ENCODE results near the gene EDARADD. TPM values are rescaled to one million over a fixed set of nuclear protein-coding genes. Genes with fewer than 3 reads are reported as not detected.
"Not testable (repeated sequence)": the region's sequence is repeated elsewhere in the genome, so short reads cannot be mapped to it uniquely, and the experiment has no call there.

EDARADD gene
- total RNA-seq, 1 experiment from 2014 or later, result 0.65 TPM

- Mint-ChIP-seq H3K4me1 (ENCODE audit: insufficient read depth, unreplicated experiment) (peaks cover 5% of the 10 kb centered on the region), H3K27me3 (ENCODE audit: insufficient read depth, unreplicated experiment) (no peaks in the 10 kb centered on the region), H3K4me3 (ENCODE audit: unreplicated experiment) (no peak overlapping the region), H3K9me3 (ENCODE audit: unreplicated experiment) (no peaks in the 10 kb centered on the region), H3K27ac (ENCODE audit: low read depth, unreplicated experiment) (no peak overlapping the region), H3K36me3 (ENCODE audit: insufficient read depth, unreplicated experiment) (no peaks in the 10 kb centered on the region)
- ChIA-PET POLR2A (no interaction called here), CTCF (interaction anchor here (0.7 to 1.1 kb wide), 2 partner anchors 9 to 681 kb away, joined by 3 to 4 read pairs; no protein-coding TSS in a partner anchor)
- no peak for DNase-seq (ENCODE audit: unreplicated experiment)
- intact Hi-C loops (cut with micrococcal nuclease), result no loop called here
- BruUV-seq (replicated peaks), result no TSS peak
- TF ChIP-seq, protein P1, sequence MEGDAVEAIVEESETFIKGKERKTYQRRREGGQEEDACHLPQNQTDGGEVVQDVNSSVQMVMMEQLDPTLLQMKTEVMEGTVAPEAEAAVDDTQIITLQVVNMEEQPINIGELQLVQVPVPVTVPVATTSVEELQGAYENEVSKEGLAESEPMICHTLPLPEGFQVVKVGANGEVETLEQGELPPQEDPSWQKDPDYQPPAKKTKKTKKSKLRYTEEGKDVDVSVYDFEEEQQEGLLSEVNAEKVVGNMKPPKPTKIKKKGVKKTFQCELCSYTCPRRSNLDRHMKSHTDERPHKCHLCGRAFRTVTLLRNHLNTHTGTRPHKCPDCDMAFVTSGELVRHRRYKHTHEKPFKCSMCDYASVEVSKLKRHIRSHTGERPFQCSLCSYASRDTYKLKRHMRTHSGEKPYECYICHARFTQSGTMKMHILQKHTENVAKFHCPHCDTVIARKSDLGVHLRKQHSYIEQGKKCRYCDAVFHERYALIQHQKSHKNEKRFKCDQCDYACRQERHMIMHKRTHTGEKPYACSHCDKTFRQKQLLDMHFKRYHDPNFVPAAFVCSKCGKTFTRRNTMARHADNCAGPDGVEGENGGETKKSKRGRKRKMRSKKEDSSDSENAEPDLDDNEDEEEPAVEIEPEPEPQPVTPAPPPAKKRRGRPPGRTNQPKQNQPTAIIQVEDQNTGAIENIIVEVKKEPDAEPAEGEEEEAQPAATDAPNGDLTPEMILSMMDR (IDR thresholded peaks at IDR 0.05; ENCODE audit: unreplicated experiment), result no peak
Measured at GRCh38 chr1:236460103-236460502, 66.0 kb downstream of the EDARADD start.

DNA sequence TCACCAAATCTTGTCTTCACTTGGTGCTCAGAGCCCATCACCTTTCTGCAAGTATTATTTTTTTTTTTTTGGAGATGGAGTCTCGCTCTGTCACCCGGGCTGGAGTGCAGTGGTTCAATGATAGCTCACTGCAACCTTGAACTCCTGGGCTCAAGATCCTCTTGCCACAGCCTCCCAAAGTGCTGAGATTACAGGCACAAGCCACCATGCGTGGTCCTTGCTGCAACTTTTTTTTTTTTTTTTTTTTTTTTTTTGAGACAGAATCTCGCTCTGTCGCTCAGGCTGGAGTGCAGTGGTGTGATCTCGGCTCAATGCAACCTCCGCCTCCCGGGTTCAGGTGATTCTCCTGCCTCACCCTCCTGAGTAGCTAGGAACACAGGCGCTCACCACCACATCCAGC lies 70.1 kb downstream of the EDARADD start:
- POLR2A ChIA-PET, result interaction anchor here (0.6 kb wide), 1 partner anchor 15 kb away, joined by 6 read pairs; no protein-coding TSS in a partner anchor
- H3K36me3 Mint-ChIP-seq (ENCODE audit: insufficient read depth, unreplicated experiment); BruUV-seq (replicated peaks); H3K27me3 Mint-ChIP-seq (ENCODE audit: insufficient read depth, unreplicated experiment); H3K9me3 Mint-ChIP-seq (ENCODE audit: unreplicated experiment); H3K27ac Mint-ChIP-seq (ENCODE audit: low read depth, unreplicated experiment); intact Hi-C loops (cut with micrococcal nuclease); DNase-seq (ENCODE audit: unreplicated experiment); H3K4me3 Mint-ChIP-seq (ENCODE audit: unreplicated experiment): not testable (repeated sequence)
- CTCF ChIA-PET, result interaction anchor here (0.6 to 1.5 kb wide), 6 partner anchors 9 to 52 kb away, joined by 3 to 6 read pairs (median 4); no protein-coding TSS in a partner anchor
- peaks cover 16% of the 10 kb centered on the region for H3K4me1 Mint-ChIP-seq (ENCODE audit: insufficient read depth, unreplicated experiment)

GRCh38 chr1:236465231-236465958 lies 71.3 kb downstream of the EDARADD start:
- BruUV-seq (replicated peaks), result no TSS peak
- peak; percentile 31 for DNase-seq (ENCODE audit: unreplicated experiment)
- no peak overlapping the region for H3K27ac Mint-ChIP-seq (ENCODE audit: low read depth, unreplicated experiment)
- H3K4me1 Mint-ChIP-seq (ENCODE audit: insufficient read depth, unreplicated experiment), result peaks cover 16% of the 10 kb centered on the region
- H3K36me3 Mint-ChIP-seq (ENCODE audit: insufficient read depth, unreplicated experiment), result no peaks in the 10 kb centered on the region
- TF ChIP-seq, protein P1 (IDR thresholded peaks at IDR 0.05; ENCODE audit: unreplicated experiment), result no peak
- no peak overlapping the region for H3K4me3 Mint-ChIP-seq (ENCODE audit: unreplicated experiment)
- POLR2A ChIA-PET, result interaction anchor here (1.0 kb wide), 1 partner anchor 8 kb away, joined by 6 read pairs; no protein-coding TSS in a partner anchor
- no peaks in the 10 kb centered on the region for H3K27me3 Mint-ChIP-seq (ENCODE audit: insufficient read depth, unreplicated experiment)
- intact Hi-C loops (cut with micrococcal nuclease), result no loop called here
- H3K9me3 Mint-ChIP-seq (ENCODE audit: unreplicated experiment), result no peaks in the 10 kb centered on the region
- CTCF ChIA-PET, result interaction anchor here (0.9 to 1.5 kb wide), 2 partner anchors 8 to 203 kb away, joined by 3 read pairs; no protein-coding TSS in a partner anchor

DNA sequence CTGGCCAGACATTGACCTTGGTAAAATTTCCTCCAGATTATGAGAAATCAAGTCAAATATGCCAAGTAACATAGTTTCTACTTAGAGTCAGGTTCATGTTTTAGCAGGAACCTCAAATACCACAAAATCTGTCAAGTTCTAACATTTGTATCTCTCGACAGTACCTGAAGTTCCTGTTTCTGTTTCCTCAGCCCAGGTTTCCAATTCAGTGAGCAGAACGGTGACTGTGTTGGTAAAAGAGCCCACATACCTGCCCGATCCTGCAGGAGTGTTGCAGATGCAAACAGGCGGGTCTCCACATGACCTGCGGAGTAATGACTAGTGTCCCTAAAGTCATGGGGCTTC lies 71.8 kb downstream of the EDARADD start:
- TF ChIP-seq, protein P1 (IDR thresholded peaks at IDR 0.05; ENCODE audit: unreplicated experiment), result no peak
- CTCF ChIA-PET, result interaction anchor here (0.6 to 1.2 kb wide), 5 partner anchors 10 to 339 kb away, joined by 3 to 4 read pairs (median 3); no protein-coding TSS in a partner anchor
- Mint-ChIP-seq H3K9me3 (ENCODE audit: unreplicated experiment) (no peaks in the 10 kb centered on the region), H3K27ac (ENCODE audit: low read depth, unreplicated experiment) (no peak overlapping the region), H3K36me3 (ENCODE audit: insufficient read depth, unreplicated experiment) (no peaks in the 10 kb centered on the region), H3K4me3 (ENCODE audit: unreplicated experiment) (no peak overlapping the region), H3K27me3 (ENCODE audit: insufficient read depth, unreplicated experiment) (no peaks in the 10 kb centered on the region), H3K4me1 (ENCODE audit: insufficient read depth, unreplicated experiment) (peaks cover 16% of the 10 kb centered on the region)
- POLR2A ChIA-PET, result interaction anchor here (0.6 to 1.0 kb wide), 2 partner anchors 8 to 1104 kb away, joined by 3 to 6 read pairs; no protein-coding TSS in a partner anchor
- intact Hi-C loops (cut with micrococcal nuclease), result no loop called here
- DNase-seq (ENCODE audit: unreplicated experiment), result peak; percentile 20
- BruUV-seq (replicated peaks), result no TSS peak

Data from MCF 10A (cell line).